ENCODE measurements around the gene BLCAP. TPM values are rescaled to one million over a fixed set of nuclear protein-coding genes. Genes with fewer than 3 reads are reported as not detected.

The BLCAP gene
- total RNA-seq, 1 donor from 2014 or later = 111 TPM

GRCh38 chr20:37529968-37530600 is 2.4 kb upstream of the BLCAP start:
- no peak for FAIRE-seq
- no peaks in the 10 kb centered on the region for H3K27me3 ChIP-seq (ENCODE audit: insufficient read depth, low read length)
- peaks cover 20% of the 10 kb centered on the region for H3K4me1 ChIP-seq (ENCODE audit: insufficient read depth, low read length)
- no peaks in the 10 kb centered on the region for H3K9me3 Mint-ChIP-seq (ENCODE audit: unreplicated experiment)
- H3K36me3 Mint-ChIP-seq (ENCODE audit: low read depth, unreplicated experiment) = peaks cover 2% of the 10 kb centered on the region
- no peaks in the 10 kb centered on the region for H3K36me3 ChIP-seq (ENCODE audit: insufficient read depth, low read length)
- no peak overlapping the region for H3K27ac ChIP-seq (ENCODE audit: low read depth, low read length)
- peak overlapping the region; percentile 12 for H3K4me3 Mint-ChIP-seq (ENCODE audit: unreplicated experiment)
- no peaks in the 10 kb centered on the region for H3K27me3 Mint-ChIP-seq (ENCODE audit: low read depth, unreplicated experiment)
- H3K4me3 ChIP-seq (ENCODE audit: insufficient read depth, low read depth, low read length) = no peak overlapping the region
- no peaks in the 10 kb centered on the region for H3K9me3 ChIP-seq (ENCODE audit: insufficient read depth, low read depth, low read length)
- no peak overlapping the region for H3K27ac Mint-ChIP-seq (ENCODE audit: unreplicated experiment)
- no peak overlapping the region for H3K4me2 ChIP-seq (ENCODE audit: low read length)
- H4K20me1 ChIP-seq (ENCODE audit: insufficient read depth, low read length) = peaks cover 20% of the 10 kb centered on the region
- TF ChIP-seq CTCF (IDR thresholded peaks at IDR 0.05; ENCODE audit: insufficient read depth, low read depth, low read length) = no peak
- TF ChIP-seq EZH2 (IDR thresholded peaks at IDR 0.05; ENCODE audit: insufficient read depth, low read length) = no peak
- no peak overlapping the region for H3K9ac ChIP-seq (ENCODE audit: low read length)
- H2AFZ ChIP-seq (ENCODE audit: low read depth, low read length) = no peak overlapping the region
- peaks cover 17% of the 10 kb centered on the region for H3K4me1 Mint-ChIP-seq (ENCODE audit: low read depth, unreplicated experiment)
- H3K79me2 ChIP-seq (ENCODE audit: insufficient read depth, low read length) = peaks cover 27% of the 10 kb centered on the region
- DNase-seq (ENCODE audit: low read depth) = no peak

- H3K4me1 Mint-ChIP-seq (ENCODE audit: low read depth, unreplicated experiment) = peaks cover 24% of the 10 kb centered on the region
These were observed 1.7 kb upstream of the BLCAP start for GRCh38 chr20:37529214-37529967.

More at GRCh38 chr20:37529214-37529967, 1.7 kb upstream of the BLCAP start:
- Histone ChIP-seq H3K4me2 (ENCODE audit: low read length) (peak overlapping the region; percentile 88), H4K20me1 (ENCODE audit: insufficient read depth, low read length) (peaks cover 27% of the 10 kb centered on the region), H3K9me3 (ENCODE audit: insufficient read depth, low read depth, low read length) (no peaks in the 10 kb centered on the region), H3K27me3 (ENCODE audit: insufficient read depth, low read length) (no peaks in the 10 kb centered on the region), H3K4me1 (ENCODE audit: insufficient read depth, low read length) (peaks cover 24% of the 10 kb centered on the region), H3K27ac (ENCODE audit: low read depth, low read length) (no peak overlapping the region), H3K9ac (ENCODE audit: low read length) (no peak overlapping the region), H2AFZ (ENCODE audit: low read depth, low read length) (no peak overlapping the region), H3K4me3 (ENCODE audit: insufficient read depth, low read depth, low read length) (no peak overlapping the region), H3K79me2 (ENCODE audit: insufficient read depth, low read length) (peaks cover 34% of the 10 kb centered on the region), H3K36me3 (ENCODE audit: insufficient read depth, low read length) (no peaks in the 10 kb centered on the region)
- Mint-ChIP-seq H3K4me3 (ENCODE audit: unreplicated experiment) (peak overlapping the region; percentile 96), H3K9me3 (ENCODE audit: unreplicated experiment) (no peaks in the 10 kb centered on the region), H3K27me3 (ENCODE audit: low read depth, unreplicated experiment) (no peaks in the 10 kb centered on the region), H3K36me3 (ENCODE audit: low read depth, unreplicated experiment) (peaks cover 2% of the 10 kb centered on the region), H3K27ac (ENCODE audit: unreplicated experiment) (peak overlapping the region; percentile 100)
- DNase-seq (ENCODE audit: low read depth) (no peak), FAIRE-seq (no peak)
- TF ChIP-seq EZH2 (IDR thresholded peaks at IDR 0.05; ENCODE audit: insufficient read depth, low read length) = no peak
- TF ChIP-seq CTCF (IDR thresholded peaks at IDR 0.05; ENCODE audit: insufficient read depth, low read depth, low read length) = no peak

Data from astrocyte (in vitro differentiated cells and primary cell).